G401 (cell line): ENCODE results near the gene CCR7. TPM values are rescaled to one million over a fixed set of nuclear protein-coding genes. Genes with fewer than 3 reads are reported as not detected.

ENCODE experiments used
- DNase-seq: peaks from one replicate; pipeline ENCODE4 v3.0.0-alpha.2; 2015; ENCODE audit warnings: low spot score
- in situ Hi-C: cut with HindIII; loops from 2 replicates; pipeline ENCODE4 v1.10.0; 2016; ENCODE audit warnings: low sequenced_read_pairs, mixed read lengths
- total RNA-seq: library from RNA; depleted of rRNA; stranded (reverse); fragments of >200 nt; shearing (Covaris generic); gene quantifications from 2 replicates; pipeline ENCODE4 v1.2.3, GENCODE V29; 2014; rRNA removed

CCR7 gene, protein sequence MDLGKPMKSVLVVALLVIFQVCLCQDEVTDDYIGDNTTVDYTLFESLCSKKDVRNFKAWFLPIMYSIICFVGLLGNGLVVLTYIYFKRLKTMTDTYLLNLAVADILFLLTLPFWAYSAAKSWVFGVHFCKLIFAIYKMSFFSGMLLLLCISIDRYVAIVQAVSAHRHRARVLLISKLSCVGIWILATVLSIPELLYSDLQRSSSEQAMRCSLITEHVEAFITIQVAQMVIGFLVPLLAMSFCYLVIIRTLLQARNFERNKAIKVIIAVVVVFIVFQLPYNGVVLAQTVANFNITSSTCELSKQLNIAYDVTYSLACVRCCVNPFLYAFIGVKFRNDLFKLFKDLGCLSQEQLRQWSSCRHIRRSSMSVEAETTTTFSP
- not detected in 2 replicates for total RNA-seq

DNA sequence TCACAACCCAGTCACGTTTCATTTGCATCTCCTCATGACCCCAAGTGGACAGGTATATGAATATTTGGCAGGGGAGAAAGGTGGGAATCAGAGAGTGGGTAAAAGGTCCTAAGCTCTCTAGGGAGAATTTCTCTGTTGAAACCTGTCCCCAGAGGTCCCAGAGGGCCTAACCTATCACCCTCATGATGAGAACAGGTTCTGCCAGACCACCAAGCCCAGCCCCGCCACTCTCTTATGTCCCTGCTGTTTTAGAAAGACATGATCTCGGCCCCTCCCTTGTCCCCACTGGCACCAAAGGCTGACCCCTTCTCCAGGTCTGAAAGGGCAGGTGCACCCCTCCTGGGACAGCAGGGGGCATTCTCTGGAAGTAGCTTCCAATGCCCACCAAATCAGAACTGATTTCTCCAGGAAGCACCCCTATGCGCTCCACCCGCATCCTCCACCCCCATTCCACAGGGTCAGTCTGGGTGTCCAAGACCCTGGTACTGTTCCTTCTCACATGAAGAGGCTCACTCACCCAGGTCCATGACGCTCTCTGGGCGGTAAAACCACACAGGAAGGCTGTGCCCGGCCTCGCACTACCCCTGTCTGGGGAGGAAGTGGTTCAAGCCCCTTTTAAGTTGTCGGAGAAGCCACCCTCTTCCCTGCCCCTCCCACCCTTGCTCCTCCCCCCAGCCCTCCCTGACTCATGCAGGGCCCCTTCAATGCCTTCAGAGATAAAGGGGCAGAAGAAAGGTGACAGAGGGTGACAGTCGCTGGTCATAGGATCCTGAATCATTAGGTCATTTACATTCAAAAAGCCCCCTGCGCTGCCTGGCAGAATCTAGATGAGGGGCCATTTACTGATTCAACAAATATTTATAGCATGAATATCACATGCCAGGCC lies at the start of gene CCR7:
Gene CCR7, minus strand, starts transcription at position 590 of the 886 bp plus-strand sequence. Its CDS starts 63 bp downstream, at position 527.
- in situ Hi-C loops = no loop called here
- no peak for DNase-seq

DNA sequence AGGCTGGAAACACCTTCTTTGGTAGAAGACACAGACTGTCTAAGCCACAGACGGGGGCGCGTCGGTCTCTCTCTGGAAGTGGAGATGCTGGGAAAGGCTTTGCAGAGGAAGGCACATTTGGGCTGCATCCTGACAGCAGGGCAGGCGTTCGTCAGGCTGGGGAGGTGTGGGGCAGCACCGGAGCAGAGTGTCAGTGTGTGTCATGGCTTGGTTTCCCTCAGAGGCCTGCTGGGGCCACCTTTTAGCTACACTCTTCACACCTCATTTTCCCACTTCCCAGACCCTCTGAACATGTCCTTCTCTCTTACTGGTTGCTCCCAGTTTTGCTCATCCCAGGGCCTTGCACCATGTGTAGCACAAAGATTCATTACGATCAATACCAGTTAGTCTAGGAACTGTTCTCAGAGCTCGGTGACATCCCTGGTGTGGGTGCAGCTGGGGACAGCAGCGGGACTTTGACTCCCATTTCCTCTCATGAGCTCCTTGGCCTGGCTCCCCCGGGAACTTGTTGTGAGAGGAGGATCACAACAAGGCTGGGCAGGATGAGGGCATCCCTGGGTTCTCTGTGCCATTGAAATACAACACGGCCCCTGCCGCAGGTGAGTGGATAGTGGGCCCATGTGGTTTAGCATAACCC lies 49.3 kb upstream of the CCR7 start:
- in situ Hi-C loops = no loop called here
- DNase-seq = no peak

DNA sequence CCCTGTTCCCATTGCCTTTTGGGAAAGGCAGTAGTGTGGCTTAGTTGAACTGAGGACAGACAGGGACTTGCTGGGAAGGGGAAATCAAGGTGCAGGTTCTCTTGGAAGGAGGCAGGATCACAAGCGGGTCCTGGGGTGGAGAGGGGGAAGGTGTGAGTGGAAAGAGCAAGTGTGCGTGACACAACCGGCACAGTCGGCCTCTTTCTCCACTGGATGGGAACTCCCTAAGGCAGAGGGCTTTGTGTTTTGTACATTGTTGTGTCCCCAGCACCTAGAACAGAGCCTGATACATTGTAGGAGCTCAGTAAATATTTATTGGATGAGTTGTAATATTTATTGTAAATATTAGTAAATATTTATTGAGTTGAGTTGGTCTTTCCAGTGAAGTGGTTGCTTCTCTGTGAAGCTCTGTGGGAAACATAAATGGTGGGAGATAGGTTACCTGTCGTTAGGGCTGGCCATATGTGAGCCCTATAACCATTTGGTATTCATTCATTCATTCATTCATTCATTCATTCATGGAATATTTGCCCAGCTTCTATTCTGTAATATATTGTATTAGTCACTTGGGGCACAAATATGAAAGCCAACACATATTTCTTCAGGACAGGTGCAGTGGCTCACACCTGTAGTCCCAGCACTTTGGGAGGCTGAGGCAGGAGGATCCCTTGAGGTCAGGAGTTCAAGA lies 48.3 kb upstream of the CCR7 start:
- in situ Hi-C loops = no loop called here
- DNase-seq = no peak

DNA sequence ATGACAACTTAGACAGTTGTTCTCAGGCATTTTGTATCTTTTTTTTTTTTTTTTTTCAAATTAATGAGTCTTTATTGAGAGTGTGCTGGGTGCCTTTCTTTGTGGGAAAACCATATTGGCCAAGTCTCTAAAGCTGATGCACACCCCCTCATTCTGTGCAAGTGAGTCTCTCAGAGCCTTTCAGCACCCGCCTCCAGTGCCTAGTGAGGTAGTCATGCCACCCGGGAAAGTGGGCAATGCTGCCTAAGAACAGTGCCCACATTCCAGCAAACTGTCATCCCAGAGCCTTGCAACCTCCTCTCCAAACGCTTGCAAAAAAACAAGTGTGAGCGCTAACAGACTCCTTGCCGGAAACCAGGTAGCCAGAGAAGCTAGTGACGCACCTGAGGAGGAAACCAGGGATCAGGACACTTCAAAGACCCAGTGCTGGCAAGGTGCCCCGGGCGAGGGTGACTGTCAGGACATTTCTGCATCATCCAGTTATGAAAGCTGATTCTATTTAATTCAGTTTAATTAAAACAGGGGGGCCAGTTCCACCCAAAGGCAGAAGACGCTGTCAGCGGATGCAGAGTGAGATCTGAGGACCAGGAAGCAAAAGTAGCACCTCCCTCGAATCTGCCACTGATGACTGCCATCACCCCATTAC lies 47.5 kb upstream of the CCR7 start:
- in situ Hi-C loops = no loop called here
- DNase-seq = no peak

DNA sequence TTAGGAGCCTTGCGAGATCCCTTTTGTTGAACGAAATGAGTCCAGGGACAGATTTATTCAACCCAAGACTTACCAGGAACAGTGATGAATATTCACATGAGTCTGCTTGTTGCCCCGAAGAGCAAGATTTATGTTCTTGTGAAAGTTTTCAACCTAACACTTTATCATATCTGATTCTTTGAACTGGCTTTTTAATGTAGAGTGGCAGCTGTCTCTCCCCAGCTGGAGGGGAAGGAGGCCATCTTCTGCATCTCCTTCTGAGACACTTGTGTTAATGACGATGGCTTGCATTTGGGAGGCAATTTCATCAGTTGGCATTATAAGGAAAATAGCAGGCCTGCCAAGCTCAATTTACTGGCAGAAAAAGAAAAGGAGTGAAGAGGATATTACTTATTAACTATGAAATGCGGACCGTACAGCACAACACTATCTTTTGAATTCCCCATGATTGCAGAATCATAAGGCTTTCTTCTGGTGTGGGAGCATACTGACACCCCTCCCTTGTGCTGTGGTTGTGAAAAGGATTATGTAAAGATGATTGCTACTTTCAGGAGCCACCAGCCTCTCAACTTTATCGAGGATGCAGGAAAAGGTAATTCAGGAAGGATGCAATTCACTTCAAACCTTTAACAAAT lies 46.7 kb upstream of the CCR7 start:
- no peak for DNase-seq
- in situ Hi-C loops = no loop called here

DNA sequence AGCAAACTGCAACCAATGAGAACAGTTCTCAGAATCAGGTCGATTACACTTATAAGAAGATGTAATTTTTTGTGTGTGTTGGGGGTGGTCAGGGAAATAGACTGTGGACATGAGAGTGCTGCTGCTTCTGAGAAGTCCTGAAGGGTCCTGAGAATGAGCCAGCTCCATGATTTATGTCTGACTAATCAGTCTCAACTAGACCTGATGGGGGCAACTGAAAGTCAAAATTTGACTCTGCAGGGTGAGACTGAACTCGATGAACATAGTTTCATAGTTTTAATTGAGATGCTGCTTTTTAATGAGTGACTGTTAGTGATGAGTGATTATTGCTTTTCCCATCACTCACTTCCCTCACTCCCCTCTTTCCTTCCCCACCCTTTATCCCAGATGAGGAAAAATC lies 45.1 kb upstream of the CCR7 start:
- in situ Hi-C loops = no loop called here
- no peak for DNase-seq

DNA sequence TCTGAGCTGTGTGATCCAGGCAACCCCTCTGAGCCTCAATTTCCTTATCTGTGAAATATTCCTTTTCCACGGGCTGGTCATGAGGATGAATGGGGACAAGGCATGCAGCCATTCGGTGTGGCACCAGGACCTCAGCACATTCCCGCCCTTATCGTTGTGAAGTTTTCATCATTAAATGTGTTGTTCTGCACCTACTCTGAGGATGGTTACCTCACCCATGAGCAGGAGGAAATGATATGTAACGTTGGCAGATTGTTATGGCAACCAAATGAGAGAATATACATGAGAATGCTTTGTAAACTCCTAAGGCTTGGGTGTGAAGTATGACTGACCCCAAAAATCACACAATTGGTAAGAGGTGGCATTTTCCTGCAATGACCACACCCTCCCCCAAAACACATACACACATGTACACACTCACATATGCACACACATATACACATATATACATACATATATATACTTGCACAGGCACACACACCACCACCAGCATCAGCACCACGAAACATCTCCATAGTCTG lies 42.8 kb upstream of the CCR7 start:
- in situ Hi-C loops = no loop called here
- DNase-seq = no peak

DNA sequence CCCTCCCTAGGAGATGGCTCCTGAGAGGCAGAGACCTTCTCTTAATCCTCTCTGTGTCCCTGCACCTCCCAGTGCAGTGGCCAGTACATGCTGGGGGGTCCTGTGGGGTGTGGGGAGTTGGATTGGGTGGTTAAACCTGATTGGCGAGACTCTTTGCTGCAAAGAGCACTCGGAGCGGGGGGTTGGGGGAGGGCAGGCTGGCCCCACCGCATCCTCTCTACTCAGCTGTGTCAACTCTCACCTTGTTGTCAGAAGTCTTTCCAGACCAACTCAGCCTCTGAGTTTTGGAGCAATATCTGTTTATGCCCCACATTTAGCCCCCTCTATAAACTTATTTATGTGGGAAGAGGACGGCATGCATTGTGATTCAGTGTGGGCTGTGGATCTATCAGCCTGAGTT lies 42.4 kb upstream of the CCR7 start:
- DNase-seq = no peak
- in situ Hi-C loops = no loop called here

DNA sequence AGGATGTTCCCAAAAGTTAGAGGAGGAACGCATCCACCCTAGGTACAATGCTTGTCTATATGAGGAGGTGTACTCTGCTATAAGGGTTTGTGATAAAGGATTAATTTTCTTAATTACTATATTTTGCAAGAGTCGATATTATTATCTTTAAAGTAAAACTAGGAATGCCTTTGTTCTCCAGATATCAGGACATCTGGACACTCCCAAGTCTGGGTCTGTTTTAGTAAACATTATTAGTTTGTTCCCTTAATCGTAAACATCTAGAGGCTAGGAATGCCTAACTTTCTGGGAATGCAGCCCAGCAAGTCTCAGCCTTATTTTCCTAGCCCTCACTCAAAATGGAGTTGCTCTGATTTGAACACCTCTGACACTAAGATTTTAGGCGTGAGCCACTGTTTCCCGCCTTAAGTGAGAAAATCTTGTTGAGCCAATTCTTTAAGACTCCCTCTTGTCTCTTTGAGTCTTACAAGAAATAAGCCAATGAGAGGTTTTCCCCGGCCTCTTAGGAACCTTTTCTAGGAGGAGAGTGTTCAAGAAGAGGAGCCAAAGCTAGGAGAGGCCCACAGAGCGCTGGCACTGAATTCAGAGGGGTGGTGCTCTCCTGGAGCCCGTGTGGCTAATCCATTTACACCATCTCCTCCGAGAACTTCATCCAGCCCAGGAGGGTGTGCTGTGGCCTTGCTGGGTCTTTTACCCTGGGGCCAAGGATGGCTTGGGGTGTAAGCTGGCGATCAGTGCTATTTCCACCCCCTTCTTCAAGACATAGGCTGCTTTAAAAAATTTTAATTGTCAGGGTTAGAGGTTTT lies 41.5 kb upstream of the CCR7 start:
- no peak for DNase-seq
- in situ Hi-C loops = no loop called here

DNA sequence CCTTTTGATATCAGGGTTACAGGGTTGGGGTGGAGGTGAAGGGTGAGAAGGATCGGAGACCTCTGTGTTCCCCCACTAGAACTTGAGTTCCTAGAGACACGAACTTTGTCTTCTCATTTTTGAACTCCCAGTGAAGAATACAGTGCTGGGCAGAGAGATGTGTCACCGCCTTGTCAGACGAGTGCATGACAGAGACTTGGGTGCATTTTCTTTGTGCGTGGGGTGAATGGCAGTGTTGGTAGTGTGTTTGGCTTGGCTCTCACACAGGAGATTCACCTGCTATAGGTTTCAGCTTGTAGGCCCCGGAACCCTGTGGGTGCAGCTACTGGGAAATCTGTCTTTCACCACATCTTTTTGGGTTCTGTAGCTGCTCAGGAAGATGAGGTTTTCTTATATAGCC lies 40.0 kb upstream of the CCR7 start:
- DNase-seq = no peak
- in situ Hi-C loops = no loop called here

DNA sequence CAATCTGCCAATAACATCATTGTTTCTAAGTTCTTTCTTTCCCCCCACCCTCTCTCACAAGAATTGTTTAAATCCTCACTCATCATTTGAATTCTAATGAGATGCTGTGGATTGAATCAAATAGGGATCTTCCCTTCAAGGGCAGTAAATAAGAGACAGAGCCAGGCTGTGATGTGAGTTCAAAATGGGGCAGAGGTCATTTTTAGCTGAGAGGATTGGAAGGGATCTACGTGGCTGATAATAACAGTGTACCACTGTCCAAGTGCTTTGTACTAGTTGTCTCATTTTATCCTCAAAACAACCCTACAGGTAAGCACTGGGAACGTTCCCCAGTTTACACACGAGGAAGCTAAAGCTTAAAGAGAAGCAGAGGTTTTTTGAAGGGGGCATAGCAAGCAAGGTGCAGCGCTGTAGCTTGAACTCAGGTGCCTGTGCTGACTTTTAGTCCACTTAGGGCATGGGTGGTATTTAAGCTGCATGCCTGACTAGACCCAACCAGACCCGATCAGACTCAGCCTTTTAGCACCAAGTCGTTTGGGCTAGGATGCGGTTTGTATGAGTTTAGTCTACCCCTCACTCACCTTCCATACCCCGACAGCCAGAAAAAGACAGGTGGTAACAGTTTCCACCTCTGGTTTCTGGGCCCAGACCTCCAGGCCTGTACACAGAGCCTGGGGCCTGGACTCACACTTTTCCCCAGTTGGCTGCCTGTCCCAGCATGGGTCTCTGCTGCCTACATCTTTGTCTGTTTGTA lies 39.2 kb upstream of the CCR7 start:
- no peak for DNase-seq
- in situ Hi-C loops = no loop called here

DNA sequence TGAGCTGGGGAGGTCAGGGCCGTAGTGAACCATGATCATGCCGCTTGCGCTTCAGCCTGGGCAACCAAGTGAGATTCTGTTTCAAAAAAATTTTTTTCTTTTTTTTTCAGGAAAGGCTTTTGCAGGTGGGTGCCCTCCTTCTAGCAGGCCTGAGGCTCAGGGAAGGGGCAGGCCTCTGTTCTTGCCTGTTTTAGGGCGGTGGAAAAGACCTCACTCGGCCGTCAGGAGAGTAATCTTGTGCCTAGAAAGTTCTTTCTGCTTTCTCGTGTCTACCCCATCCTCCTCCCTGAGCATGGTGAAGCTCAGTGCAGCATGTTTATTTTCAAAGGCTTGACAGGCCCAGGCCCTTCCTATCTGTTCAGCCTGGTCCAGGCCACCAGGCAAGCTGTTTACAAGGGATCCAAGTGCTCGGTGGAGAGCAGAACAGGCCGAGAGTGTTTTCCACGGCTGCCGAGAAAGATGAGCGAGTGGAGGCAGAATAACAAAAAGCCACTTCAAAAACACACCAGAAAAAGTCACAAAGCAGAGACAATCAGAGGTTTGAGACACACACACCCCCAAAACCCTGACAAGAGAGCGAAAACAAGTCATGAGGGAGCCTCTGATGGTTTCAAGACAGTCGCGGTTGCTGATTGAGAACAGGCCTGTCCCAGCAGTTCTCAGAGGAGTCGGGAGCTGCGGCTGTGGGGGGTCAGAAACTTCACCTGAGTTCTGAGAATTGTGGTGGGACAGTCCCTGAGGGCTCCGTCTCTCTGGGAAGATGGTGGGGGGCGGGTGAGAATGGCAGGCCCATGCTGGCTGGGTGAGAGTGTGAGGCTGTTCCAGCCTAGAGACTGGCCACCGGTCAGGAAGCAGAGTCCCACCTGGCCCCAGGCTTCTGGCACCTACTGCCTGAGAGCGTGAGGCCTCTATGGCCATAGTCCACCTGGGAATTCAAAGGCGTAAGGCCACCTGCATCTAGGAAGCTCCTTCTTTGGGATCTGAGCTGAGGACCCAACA lies 37.5 kb upstream of the CCR7 start:
- DNase-seq = no peak
- in situ Hi-C loops = no loop called here

DNA sequence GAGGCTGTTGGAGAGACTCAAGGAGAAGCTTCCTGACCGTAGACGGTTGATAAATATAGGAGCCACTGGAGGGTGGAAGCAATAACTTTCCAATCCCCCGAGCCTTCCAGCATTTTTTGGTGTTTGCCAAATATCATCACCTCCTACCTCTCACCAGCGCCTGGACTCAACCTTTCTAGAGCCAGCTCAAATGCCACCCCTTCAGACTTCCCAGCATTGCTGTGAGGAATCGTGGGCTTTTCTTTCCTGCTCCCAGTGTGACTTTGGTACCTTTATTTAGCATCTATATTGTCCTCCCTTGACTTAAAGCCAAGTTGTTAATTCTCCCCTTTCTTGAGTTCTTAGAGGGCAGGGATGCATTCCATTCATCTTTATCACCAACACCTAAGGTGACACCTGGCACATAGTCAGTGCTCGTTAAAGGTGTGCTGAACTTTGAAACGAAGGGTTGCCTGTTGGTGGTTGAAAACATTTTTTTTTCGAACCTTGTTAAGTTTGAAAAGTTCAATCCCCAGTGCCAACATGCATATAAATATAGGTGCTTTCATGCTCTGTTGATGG lies 35.3 kb upstream of the CCR7 start:
- in situ Hi-C loops = no loop called here
- DNase-seq = no peak

DNA sequence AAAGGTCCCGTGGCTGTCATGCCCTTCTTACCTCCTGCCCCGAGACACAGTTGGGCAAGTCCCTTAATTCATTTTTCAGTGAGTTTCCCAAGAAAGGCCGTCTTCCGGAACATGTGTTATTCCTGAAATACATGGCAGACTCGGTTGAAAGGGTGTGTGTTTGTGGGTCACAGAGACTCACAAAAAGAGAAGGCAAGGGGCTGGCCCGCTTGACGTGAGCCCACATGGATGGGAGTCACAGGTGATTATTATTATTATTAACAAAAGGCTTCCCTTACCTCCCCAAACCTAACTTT lies 34.1 kb upstream of the CCR7 start:
- in situ Hi-C loops = no loop called here

DNA sequence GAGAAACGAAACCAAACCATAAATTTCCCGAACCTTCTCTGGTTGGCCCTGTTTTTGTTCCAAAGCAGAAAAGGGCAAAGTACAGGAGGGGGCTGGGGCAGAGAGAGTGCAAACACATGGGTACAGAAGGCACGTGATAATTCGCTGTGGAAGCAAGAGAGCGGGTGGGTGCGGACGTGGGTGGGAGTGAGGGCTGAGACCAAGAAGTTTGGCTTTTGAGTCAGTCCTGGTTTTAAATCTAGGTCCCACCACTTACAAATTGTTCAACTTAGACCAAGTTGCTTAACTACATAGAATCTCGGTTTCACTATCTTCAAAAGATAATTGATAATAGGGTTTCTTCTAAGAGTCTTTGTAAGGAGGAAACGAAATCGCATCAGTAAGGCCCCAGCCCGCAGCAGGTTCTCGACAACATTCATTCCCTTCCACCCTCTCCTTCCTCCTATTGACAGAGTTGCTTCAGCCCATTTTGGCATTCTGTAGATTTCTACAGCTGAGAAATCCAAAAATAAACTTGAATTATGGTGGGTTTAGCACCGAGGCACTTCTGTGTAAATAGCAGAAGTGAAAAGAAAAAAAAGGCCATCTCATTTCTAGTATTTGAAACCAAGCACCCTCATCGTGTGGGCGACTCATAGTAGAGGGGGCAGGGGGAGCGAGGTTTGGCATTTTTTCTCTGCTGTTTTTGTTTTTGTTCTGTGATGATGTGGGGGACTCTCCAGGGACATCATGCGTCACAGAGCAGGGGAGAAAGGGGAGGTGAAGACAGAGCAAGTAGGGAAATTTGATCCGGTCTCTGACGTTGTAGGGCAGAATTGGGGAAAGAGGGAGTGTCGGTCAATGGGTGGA lies 33.6 kb upstream of the CCR7 start:
- DNase-seq = no peak
- in situ Hi-C loops = no loop called here

More for the DNA sequence above, 34.1 kb upstream of the CCR7 start:
- no peak for DNase-seq
